AG09319 (cell line): ENCODE results near the gene SPAM1.
"Not testable (repeated sequence)": the region's sequence is repeated elsewhere in the genome, so short reads cannot be mapped to it uniquely, and the experiment has no call there.

Source experiments
- DNase-seq: peaks from one replicate; pipeline ENCODE4 v3.0.0-alpha.2; 2010; ENCODE audit warnings: low read depth; ENCODE audit errors: extremely low read depth
- TF ChIP-seq, protein P1 (sequence below): IDR thresholded peaks from 2 replicates; pipeline ENCODE4 v1.5.1; 2011; ENCODE audit warnings: low read depth, mild to moderate bottlenecking, inconsistent platforms, low read length, moderate library complexity

Gene SPAM1, protein sequence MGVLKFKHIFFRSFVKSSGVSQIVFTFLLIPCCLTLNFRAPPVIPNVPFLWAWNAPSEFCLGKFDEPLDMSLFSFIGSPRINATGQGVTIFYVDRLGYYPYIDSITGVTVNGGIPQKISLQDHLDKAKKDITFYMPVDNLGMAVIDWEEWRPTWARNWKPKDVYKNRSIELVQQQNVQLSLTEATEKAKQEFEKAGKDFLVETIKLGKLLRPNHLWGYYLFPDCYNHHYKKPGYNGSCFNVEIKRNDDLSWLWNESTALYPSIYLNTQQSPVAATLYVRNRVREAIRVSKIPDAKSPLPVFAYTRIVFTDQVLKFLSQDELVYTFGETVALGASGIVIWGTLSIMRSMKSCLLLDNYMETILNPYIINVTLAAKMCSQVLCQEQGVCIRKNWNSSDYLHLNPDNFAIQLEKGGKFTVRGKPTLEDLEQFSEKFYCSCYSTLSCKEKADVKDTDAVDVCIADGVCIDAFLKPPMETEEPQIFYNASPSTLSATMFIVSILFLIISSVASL

DNA sequence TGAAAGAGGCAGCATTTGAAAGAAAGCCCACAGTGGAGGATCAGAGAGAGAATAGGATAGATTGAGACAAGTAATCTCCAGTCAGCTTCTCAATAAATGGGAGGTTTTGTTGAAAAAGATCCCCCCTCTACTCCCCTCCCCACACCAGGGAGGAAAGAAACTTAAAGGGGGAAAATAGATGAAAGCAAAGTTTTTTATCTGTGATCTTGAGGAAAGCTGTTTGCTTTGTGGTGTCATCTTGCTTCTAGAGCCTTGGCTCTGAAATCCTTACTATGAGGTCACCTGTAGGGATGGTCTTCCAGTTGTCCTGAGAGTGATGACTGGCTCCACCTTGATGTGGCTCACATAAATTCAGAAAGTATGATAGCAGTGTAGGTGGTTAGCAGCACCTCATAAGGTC is at the start of gene SPAM1:
TSS of gene SPAM1 (plus strand) at position 301 of the 400 bp plus-strand sequence. CDS start 28,330 bp downstream, outside the sequence.
- TF ChIP-seq, protein P1, sequence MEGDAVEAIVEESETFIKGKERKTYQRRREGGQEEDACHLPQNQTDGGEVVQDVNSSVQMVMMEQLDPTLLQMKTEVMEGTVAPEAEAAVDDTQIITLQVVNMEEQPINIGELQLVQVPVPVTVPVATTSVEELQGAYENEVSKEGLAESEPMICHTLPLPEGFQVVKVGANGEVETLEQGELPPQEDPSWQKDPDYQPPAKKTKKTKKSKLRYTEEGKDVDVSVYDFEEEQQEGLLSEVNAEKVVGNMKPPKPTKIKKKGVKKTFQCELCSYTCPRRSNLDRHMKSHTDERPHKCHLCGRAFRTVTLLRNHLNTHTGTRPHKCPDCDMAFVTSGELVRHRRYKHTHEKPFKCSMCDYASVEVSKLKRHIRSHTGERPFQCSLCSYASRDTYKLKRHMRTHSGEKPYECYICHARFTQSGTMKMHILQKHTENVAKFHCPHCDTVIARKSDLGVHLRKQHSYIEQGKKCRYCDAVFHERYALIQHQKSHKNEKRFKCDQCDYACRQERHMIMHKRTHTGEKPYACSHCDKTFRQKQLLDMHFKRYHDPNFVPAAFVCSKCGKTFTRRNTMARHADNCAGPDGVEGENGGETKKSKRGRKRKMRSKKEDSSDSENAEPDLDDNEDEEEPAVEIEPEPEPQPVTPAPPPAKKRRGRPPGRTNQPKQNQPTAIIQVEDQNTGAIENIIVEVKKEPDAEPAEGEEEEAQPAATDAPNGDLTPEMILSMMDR, result no peak
- no peak for DNase-seq

DNA sequence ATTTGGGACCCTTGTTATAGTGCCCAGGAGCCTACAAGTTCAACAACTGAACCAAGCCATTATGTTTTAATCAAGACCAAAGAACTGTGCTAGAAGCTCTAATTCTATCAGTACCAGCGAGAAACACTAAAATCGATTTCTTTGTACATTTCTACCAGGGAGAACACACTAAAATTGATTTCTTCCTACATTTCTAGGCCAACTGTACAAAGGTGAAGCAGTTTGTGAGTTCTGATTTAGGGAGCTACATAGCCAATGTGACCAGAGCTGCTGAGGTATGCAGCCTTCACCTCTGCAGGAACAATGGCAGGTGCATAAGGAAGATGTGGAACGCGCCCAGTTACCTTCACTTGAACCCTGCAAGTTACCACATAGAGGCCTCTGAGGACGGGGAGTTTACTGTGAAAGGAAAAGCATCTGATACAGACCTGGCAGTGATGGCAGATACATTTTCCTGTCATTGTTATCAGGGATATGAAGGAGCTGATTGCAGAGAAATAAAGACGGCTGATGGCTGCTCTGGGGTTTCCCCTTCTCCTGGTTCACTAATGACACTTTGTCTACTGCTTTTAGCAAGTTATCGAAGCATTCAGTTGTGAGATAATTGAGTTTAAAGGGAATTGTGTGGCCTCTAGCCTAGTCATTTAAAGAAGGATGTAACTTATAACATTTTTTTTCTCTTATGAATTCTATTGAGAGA is 48.3 kb upstream of the SPAM1 start:
- no peak for DNase-seq
- TF ChIP-seq, protein P1, result no peak

DNA sequence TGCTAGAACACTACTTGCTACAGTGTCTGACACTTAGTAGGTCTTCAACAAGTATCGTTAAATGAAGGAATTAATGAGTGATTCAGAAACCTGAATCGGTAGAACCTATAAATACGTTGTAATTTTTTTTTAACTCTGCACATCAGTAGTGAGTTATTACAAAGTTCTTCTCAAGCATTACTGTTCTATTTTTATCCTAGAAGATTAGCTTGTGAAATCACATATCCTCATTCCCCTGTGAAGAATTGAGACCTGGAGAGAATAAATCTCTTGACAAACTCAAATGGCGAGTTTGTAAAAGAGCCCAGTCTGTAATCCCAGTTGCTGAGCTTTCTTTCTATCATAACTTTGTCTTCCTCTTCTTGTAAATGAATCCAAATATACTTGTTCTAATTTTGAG is 45.4 kb upstream of the SPAM1 start:
- no peak for DNase-seq
- TF ChIP-seq, protein P1, result no peak

DNA sequence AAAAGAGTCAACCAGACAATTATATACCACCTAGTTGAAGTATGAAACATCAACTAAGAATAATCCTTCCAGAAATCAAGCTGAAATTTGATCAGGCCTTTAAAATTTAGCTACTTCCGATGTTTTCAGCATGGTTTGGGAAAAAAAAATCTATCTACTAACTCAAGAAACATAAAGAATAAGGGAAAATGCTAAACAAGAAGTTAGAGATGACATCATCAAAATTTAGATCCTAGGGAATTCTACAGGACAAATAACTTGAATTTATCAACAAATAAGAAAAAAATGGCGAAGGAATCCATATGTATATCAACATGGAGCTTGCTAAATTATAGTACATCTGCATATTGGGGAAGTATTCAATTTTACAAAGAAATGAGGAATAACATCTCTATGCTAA is 43.7 kb upstream of the SPAM1 start:
- no peak for DNase-seq
- TF ChIP-seq, protein P1, result no peak

DNA sequence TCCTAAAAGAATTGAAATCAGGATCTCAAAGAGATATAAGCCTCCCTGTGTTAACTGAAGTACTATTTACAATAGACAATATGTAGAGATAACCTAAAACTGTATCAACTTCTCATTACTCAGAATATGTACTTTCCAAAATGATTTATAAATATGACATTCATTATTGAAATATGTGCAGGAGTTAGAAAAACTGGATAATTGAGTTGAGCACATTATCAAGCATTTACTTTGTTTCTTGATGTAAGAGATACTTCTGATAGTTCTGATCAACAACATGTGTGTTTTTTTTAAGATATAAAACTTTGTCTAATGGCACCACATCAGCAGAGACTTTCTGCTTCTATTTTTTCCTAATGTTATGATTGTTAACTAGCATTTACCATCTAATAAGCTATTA is 41.9 kb upstream of the SPAM1 start:
- TF ChIP-seq, protein P1, result no peak
- no peak for DNase-seq

DNA sequence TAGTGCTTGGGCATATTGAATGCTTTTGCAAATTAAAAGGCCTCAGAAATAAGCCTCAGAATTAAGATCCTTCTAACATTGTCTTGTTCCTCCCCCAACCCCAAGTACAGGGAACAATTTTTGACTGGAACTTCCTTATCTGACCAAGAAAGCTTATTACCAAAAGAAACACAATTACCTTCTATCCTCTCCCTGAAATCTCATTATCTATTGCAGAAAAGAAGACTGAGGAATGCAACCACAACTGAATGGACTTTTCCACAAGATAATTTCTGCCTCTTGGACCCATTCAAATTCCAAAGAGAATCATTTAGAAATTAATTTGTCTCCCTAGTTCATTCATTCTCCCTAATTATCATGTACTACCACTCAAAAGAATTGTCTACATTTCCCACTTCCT is 36.8 kb upstream of the SPAM1 start:
- TF ChIP-seq, protein P1, result no peak
- no peak for DNase-seq

DNA sequence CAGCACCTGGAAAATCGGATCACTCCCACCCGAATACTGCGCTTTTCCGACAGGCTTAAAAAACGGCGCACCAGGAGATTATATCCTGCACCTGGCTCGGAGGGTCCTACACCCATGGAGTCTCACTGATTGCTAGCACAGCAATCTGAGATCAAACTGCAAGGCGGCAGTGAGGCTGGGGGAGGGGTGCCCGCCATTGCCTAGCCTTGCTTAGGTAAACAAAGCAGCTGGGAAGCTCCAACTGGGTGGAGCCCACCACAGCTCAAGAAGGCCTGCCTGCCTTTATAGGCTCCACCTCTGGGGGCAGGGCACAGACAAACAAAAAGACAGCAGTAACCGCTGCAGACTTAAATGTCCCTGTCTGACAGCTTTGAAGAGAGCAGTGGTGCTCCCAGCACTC is 30.3 kb upstream of the SPAM1 start:
- not testable (repeated sequence) for DNase-seq
